BLaER1 (cell line): ENCODE data around the gene AFF1.

Experiments used
- H3K27ac ChIP-seq: shearing (Covaris generic); formaldehyde crosslinking; 2 replicates; pipeline ENCODE4 v1.8.1; 2022
- H3K27me3 ChIP-seq: shearing (Covaris generic); formaldehyde crosslinking; 2 replicates; pipeline ENCODE4 v1.8.1; 2022
- H3K36me3 ChIP-seq: shearing (Covaris generic); formaldehyde crosslinking; 2 replicates; pipeline ENCODE4 v1.8.1; 2022
- H3K4me1 ChIP-seq: shearing (Covaris generic); formaldehyde crosslinking; 2 replicates; pipeline ENCODE4 v1.8.1; 2022
- H3K4me2 ChIP-seq: shearing (Covaris generic); formaldehyde crosslinking; 2 replicates; pipeline ENCODE4 v1.8.1; 2022
- H3K4me3 ChIP-seq: shearing (Covaris generic); formaldehyde crosslinking; 2 replicates; pipeline ENCODE4 v1.8.1; 2022
- H3K9ac ChIP-seq: shearing (Covaris generic); formaldehyde crosslinking; 2 replicates; pipeline ENCODE4 v1.8.1; 2022
- H3K9me3 ChIP-seq: shearing (Covaris generic); formaldehyde crosslinking; 2 replicates; pipeline ENCODE4 v1.8.1; 2022
- H4K20me1 ChIP-seq: shearing (Covaris generic); formaldehyde crosslinking; 2 replicates; pipeline ENCODE4 v1.8.1; 2022
- Cebpa-rat ChIP-seq: shearing (Covaris generic); IDR thresholded peaks from 2 replicates; pipeline ENCODE4 v1.8.1; 2022

Gene AFF1

DNA sequence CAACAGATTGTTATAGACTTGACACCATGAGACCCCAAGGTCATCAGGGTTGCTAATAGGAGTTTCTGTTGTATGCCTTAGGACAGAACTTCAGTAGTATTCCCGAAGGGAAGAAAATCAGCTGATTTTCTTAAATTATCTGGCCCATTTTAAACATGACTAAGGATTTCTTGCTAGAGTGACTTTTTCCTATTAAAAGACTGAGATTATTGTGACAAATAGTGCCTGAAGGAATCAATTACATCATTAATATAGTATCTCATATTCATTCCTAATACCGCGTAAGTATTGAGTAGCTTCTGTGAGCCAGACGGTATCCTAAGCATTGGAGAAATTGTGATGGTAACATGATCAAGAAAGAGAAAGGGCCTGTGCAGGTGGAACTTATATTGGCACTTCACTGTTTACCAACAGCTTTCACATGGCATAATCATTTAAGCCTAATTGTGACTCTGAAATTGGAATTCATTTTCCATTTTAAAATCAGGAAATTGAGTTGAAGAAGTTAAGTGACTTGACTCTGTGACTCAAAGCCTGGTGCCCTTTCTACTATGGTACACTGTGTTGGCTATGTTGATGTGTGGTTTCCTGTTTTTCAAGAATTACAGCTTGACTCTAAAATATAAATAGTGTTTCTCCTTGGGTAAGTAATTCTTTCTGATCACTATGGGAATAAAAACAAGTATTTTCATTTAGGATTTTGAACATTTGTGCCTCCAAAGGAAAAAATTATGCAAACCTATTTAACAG is 4.1 kb downstream of the AFF1 start:
- Histone ChIP-seq H3K36me3 (no peaks in the 10 kb centered on the region), H3K9ac (peak overlapping the region; percentile 92), H3K4me1 (peaks cover 65% of the 10 kb centered on the region), H3K27me3 (no peaks in the 10 kb centered on the region), H3K4me2 (peak overlapping the region; percentile 94), H3K4me3 (peak overlapping the region; percentile 95), H4K20me1 (no peaks in the 10 kb centered on the region), H3K9me3 (no peaks in the 10 kb centered on the region), H3K27ac (peak overlapping the region; percentile 85)
- TF ChIP-seq Cebpa-rat: no peak

DNA sequence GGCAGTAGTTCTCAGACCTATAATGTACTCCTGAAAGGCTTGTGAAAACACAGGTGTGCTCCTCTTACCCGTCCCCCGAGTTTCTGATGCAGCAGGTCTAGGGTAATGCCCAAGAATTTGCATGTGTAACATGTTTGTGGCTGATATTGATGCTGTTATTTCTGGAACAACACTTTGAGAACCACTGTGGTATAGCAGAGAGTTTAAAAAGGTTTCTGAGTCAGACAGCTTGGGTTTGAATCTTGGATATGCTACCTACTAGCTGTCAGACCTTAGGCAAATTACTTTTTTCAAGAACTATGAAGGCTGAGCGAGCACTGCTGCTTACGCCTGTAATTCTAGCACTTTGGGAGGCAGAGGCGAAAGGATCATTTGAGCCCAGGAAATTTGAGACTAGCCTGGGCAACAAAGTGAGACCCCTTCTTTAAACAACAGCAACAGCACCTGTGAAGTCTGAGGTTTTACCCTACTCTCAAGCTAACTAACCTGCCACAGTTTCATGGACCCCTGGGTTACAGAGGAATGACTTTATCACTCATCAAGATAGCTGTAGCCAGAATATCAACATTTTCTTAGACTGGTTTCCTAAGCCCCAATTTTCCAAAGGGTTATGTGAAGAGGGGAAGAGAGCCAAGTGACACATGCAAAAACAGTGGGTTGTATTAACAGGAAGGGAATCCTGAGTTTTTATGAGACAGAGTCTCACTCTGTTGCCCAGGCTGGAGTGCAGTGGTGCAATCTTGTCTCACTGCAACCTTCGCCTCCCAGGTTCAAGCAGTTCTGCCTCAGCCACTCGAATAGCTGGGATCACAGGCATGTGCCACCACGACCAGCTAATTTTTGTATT is 5.1 kb downstream of the AFF1 start:
- Histone ChIP-seq H3K36me3 (no peaks in the 10 kb centered on the region), H4K20me1 (no peaks in the 10 kb centered on the region), H3K9me3 (no peaks in the 10 kb centered on the region), H3K27ac (peak overlapping the region; percentile 85), H3K27me3 (no peaks in the 10 kb centered on the region), H3K4me2 (peak overlapping the region; percentile 94), H3K4me3 (peak overlapping the region; percentile 95), H3K4me1 (peaks cover 72% of the 10 kb centered on the region), H3K9ac (peak overlapping the region; percentile 92)
- no peak for TF ChIP-seq Cebpa-rat

DNA sequence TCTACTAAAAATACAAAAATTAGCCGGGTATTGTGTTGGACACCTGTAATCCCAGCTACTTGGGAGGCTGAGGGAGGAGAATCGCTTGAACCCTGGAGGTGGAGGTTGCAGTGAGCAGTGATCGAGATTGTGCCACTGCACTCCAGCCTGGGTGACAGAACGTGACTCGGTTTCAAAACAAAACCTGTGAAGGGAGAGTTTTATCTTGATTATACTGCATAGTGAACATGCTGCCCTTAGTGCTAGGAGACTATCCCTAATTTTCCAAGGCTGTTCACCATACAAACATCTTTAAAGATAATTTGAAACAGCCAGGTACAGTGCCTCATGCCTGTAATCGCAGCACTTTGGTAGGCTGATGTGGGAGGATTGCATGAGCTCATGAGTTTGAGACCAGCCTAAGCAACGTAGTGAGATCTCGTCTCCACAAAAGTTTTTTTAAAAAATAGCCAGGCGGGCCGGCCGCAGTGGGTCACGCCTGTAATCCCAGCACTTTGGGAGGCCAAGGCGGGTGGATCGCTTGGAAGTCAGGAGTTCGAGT is 6.2 kb downstream of the AFF1 start:
- no peaks in the 10 kb centered on the region for H3K9me3 ChIP-seq
- no peaks in the 10 kb centered on the region for H3K36me3 ChIP-seq
- peak overlapping the region; percentile 92 for H3K9ac ChIP-seq
- no peaks in the 10 kb centered on the region for H4K20me1 ChIP-seq
- no peak overlapping the region for H3K4me3 ChIP-seq
- no peak for TF ChIP-seq Cebpa-rat
- H3K4me1 ChIP-seq: peaks cover 82% of the 10 kb centered on the region
- H3K4me2 ChIP-seq: peak overlapping the region; percentile 94
- peak overlapping the region; percentile 85 for H3K27ac ChIP-seq
- no peaks in the 10 kb centered on the region for H3K27me3 ChIP-seq

DNA sequence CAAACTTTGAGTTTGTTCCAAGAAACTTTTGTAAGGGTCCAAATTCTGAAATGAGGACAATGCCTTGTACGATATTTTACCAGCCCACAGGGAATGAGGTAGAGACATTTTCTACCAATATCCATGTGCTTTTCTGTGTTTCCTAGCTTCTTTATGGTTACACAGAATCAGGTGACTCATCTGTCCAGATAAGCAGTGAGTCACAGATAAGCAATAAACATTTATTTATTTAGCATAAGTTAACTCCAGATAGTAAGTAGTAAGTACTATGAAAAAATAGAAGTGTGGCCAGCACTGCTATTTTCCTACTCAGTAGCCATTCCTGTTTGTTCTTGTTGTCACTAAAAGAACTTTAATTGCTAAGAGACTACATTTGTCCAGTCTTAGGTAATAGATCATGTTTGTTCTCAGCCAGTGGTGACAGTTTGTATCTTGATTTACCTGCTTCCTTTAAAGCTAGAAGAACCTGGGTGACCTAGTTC is 7.4 kb downstream of the AFF1 start:
- Histone ChIP-seq H3K4me3 (no peak overlapping the region), H3K4me1 (peaks cover 94% of the 10 kb centered on the region), H3K9me3 (no peaks in the 10 kb centered on the region), H3K27me3 (no peaks in the 10 kb centered on the region), H3K9ac (peak overlapping the region; percentile 39; the same call in 1 of the 2 replicates), H3K36me3 (no peaks in the 10 kb centered on the region), H4K20me1 (no peaks in the 10 kb centered on the region), H3K4me2 (peak overlapping the region; percentile 94), H3K27ac (peak overlapping the region; percentile 85)
- no peak for TF ChIP-seq Cebpa-rat

DNA sequence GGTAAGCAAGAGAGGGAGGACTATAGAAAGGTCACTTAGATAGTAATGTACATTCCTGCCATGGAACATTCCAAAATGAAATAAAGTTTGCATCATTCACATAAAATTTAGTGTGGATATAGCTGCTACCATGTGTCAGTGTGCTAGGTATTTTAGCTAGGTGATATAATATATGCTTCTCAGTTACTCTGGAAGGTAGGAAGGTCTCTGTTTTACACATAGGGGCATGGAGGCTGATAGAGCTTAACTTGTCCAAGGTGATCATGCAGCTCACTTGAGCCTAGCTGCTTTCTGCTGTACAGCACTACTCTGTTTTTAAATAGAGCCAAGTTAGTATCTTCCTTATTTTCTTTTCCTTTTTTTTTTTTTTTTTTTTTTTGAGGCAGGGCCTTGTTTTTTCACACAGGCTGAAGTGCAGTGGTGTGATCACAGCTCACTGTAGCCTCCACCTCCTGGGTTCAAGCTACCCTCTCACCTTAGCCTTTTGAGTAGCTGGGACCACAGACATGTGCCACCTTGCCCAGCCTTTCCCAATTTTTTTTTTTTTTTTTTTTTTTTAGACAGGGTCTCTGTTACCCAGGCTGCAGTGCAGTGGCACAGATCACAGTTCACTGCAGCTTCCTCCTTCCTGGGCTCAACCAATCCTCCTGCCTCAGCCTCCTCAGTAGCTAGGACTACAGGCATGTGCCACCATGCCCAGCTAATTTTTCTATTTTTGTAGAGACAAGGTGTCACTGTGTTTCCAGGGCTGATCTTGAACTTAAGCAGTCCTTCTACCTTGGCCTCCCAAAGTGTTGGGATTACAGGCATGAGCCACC is 10.4 kb downstream of the AFF1 start:
- H3K36me3 ChIP-seq: peaks cover 9% of the 10 kb centered on the region
- peak overlapping the region; percentile 94 for H3K4me2 ChIP-seq
- H3K27ac ChIP-seq: peak overlapping the region; percentile 85
- H4K20me1 ChIP-seq: no peaks in the 10 kb centered on the region
- H3K4me3 ChIP-seq: no peak overlapping the region
- peaks cover 98% of the 10 kb centered on the region for H3K4me1 ChIP-seq
- H3K27me3 ChIP-seq: no peaks in the 10 kb centered on the region
- H3K9ac ChIP-seq: peak overlapping the region; percentile 61
- H3K9me3 ChIP-seq: no peaks in the 10 kb centered on the region
- no peak for TF ChIP-seq Cebpa-rat

DNA sequence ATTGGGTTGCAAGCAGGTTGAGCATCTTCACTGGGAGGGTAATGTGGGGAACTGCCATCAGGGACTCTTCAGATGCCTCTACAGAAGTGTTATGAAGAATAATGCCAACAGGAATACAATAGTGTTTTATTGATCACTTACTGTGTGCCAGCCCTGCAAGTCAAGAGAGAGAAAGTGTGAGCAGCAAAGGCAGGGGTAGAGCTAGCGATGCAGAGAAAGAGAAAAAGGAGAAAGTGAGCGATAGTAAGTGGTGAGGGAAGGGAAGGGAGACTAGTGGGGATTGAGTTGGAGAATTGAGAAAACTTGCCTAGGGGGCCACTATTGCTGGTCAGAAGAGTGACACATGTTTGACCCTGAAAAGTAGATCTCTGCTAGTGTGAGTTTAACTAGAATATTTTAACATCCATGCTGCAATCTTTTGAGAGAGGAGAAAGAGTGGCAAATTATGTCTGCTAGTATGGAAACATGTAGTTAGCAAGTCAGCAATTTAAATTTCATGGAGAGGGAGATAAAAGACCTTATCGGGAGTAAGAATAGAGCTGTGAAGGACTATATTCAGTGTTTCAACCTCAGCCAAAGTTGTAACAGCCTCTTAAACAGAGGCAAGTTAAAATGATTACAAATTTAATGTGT is 12.2 kb downstream of the AFF1 start:
- Histone ChIP-seq H3K9me3 (no peaks in the 10 kb centered on the region), H4K20me1 (no peaks in the 10 kb centered on the region), H3K9ac (peak overlapping the region; percentile 78), H3K4me1 (peaks cover 98% of the 10 kb centered on the region), H3K27me3 (no peaks in the 10 kb centered on the region), H3K27ac (peak overlapping the region; percentile 88), H3K4me2 (peak overlapping the region; percentile 94), H3K4me3 (peak overlapping the region; percentile 45), H3K36me3 (peaks cover 11% of the 10 kb centered on the region)
- no peak for TF ChIP-seq Cebpa-rat

DNA sequence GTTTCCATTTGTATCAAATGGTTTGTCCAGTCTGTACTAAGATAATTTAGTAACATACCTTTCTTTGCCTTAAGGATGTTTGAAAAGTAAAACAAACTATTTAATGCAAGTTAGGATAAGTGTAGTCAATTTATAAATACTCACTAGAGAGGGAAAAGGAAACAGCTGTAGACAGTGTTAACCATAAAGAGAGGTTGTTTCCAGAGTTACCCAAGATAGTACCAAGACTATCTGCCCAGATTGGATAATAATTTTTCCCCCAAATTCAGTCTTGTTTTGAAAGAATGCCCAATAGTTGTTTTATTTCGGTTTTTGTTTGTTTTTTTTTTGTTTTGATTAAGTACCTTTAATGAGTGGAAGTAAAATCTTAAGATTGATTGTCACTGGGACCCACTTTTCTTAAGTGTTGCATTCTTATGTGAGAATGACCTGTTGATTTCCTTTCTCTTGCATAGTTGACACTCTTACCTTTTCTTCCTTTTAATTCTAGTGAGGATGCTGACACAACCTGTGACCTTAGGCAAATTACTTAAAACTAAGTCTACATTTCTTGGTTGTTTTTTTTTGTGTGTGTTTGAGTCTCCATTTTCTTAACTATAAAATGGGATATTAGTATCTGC is 12.8 kb downstream of the AFF1 start:
- peak overlapping the region; percentile 78 for H3K9ac ChIP-seq
- H3K4me2 ChIP-seq: peak overlapping the region; percentile 94
- peak overlapping the region; percentile 88 for H3K27ac ChIP-seq
- peak overlapping the region; percentile 45 for H3K4me3 ChIP-seq
- no peaks in the 10 kb centered on the region for H3K9me3 ChIP-seq
- no peaks in the 10 kb centered on the region for H4K20me1 ChIP-seq
- peaks cover 98% of the 10 kb centered on the region for H3K4me1 ChIP-seq
- TF ChIP-seq Cebpa-rat: no peak
- peaks cover 11% of the 10 kb centered on the region for H3K36me3 ChIP-seq
- H3K27me3 ChIP-seq: no peaks in the 10 kb centered on the region

DNA sequence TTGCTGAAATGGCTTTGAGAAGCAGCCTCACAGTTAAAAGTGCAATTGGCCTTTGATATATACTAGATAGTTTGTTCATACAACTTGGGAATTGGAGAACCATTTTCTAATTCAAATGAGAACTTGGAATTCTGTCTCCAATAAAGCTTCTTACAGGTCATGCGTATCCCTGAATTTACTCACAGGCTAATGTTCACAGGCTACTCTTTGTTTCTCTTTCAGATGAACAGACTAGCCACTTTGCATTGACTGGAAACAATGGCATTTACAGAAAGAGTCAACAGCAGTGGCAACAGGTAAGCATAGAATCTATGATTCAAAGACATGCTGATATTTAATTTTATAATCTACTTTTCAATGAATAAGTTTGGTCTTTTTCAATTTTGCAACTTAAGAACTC is 13.5 kb downstream of the AFF1 start:
- H3K9ac ChIP-seq: peak overlapping the region; percentile 78
- no peaks in the 10 kb centered on the region for H3K27me3 ChIP-seq
- H3K4me1 ChIP-seq: peaks cover 95% of the 10 kb centered on the region
- H3K36me3 ChIP-seq: peaks cover 13% of the 10 kb centered on the region
- peak overlapping the region; percentile 88 for H3K27ac ChIP-seq
- no peaks in the 10 kb centered on the region for H3K9me3 ChIP-seq
- TF ChIP-seq Cebpa-rat: no peak
- H3K4me2 ChIP-seq: peak overlapping the region; percentile 94
- H3K4me3 ChIP-seq: peak overlapping the region; percentile 45
- no peaks in the 10 kb centered on the region for H4K20me1 ChIP-seq
